ENCODE data around the gene RND1. TPM values are rescaled to one million over a fixed set of nuclear protein-coding genes. Genes with fewer than 3 reads are reported as not detected.
"Not testable (repeated sequence)": the region's sequence is repeated elsewhere in the genome, so short reads cannot be mapped to it uniquely, and the experiment has no call there.

RND1 gene
- total RNA-seq: 1 to 10 TPM; 1.1 to 5.4 (median 3.3) TPM

DNA sequence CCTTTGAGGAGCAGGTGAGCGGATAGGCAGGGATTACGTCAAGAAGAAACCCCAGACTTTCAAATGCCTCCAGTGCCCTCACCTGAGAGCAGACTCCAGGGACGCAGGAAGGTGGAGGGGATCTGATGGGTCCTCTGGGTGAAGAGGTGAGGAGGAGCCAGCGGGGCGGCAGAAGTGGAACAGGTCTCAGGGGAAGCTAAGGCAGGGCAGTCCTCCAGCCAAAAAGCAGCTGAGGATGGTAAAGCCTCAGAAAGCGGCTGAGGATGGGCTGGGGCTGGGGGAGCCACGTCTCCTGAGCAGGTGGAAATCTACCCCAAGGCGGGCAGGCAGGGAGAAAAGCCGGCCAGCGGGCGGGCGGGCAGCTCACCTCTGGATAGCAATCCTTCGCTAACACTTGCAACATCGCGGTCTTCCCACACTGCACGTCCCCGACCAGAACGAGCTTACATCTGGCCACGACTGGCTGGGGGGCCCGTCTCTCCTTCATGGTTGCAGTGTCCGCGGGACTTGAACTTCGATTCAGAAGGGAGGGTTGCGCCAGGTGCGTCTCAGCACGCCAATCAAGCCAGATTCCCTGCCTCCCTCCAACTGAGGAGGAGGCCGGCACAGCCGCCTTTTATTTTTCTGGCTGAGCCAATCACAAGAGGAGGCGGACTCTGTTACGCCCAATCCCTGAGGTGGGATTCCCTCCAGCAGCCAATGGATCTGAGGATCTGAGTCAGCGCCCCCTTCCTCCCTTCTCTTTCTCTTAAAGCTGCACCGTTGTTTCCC is at the start of gene RND1:
TSS of gene RND1 (minus strand) at position 590 of the 771 bp plus-strand sequence. CDS start at position 487, 103 bp downstream.
- intact Hi-C loops (cut with DNase I; ENCODE audit: low total_unique reads): no loop called here
- peaks cover 5 to 17% of the 10 kb centered on the region in 2 donors for H3K4me1 ChIP-seq
- H3K4me3 ChIP-seq: peak within 1 kb of the TSS; percentile 51 to 78 (median 67)
- no peaks in the 10 kb centered on the region for H3K36me3 ChIP-seq
- peak within 1 kb of the TSS; percentile 48 to 76 for H3K27ac ChIP-seq
- DNase-seq (ENCODE audit: low spot score in 2 of 2): peak; percentile 91
- TF ChIP-seq, protein P1, sequence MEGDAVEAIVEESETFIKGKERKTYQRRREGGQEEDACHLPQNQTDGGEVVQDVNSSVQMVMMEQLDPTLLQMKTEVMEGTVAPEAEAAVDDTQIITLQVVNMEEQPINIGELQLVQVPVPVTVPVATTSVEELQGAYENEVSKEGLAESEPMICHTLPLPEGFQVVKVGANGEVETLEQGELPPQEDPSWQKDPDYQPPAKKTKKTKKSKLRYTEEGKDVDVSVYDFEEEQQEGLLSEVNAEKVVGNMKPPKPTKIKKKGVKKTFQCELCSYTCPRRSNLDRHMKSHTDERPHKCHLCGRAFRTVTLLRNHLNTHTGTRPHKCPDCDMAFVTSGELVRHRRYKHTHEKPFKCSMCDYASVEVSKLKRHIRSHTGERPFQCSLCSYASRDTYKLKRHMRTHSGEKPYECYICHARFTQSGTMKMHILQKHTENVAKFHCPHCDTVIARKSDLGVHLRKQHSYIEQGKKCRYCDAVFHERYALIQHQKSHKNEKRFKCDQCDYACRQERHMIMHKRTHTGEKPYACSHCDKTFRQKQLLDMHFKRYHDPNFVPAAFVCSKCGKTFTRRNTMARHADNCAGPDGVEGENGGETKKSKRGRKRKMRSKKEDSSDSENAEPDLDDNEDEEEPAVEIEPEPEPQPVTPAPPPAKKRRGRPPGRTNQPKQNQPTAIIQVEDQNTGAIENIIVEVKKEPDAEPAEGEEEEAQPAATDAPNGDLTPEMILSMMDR (IDR thresholded peaks at IDR 0.05): no peak
- TF ChIP-seq POLR2A (IDR thresholded peaks at IDR 0.05): peak; percentile 91
- peak; percentile 86 to 94 (median 94) for TF ChIP-seq POLR2AphosphoS5 (IDR thresholded peaks at IDR 0.05)
- no peaks in the 10 kb centered on the region for H3K27me3 ChIP-seq
- H3K9me3 ChIP-seq: no peaks in the 10 kb centered on the region

DNA sequence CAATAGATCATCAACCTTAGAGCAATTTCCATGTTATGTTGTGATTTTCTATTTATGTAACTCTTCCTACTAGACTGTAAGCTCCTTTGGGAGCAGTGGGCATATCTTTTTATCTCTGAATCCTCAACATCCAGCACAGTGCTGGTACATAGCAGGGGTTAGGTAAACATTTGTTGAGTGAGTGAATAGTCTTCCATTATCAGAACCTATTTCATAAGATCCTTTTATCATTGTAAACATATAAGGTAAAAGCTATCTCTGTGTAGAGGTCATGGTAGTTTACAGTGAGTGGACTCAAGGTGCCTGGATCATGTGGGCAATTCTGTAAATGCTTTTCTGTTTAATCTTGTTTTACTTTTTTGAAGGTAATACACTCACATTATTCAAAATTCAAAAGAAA is 44.5 kb upstream of the RND1 start:
- Histone ChIP-seq H3K4me3 (no peak overlapping the region), H3K36me3 (no peaks in the 10 kb centered on the region), H3K27ac (no peak overlapping the region), H3K4me1 (no peaks in the 10 kb centered on the region), H3K9me3 (no peaks in the 10 kb centered on the region), H3K27me3 (no peaks in the 10 kb centered on the region)
- no peak for DNase-seq (ENCODE audit: low spot score in 2 of 2)
- no peak for TF ChIP-seq POLR2A (IDR thresholded peaks at IDR 0.05)
- TF ChIP-seq POLR2AphosphoS5 (IDR thresholded peaks at IDR 0.05): no peak
- TF ChIP-seq, protein P1 (IDR thresholded peaks at IDR 0.05): no peak
- intact Hi-C loops (cut with DNase I; ENCODE audit: low total_unique reads): no loop called here

DNA sequence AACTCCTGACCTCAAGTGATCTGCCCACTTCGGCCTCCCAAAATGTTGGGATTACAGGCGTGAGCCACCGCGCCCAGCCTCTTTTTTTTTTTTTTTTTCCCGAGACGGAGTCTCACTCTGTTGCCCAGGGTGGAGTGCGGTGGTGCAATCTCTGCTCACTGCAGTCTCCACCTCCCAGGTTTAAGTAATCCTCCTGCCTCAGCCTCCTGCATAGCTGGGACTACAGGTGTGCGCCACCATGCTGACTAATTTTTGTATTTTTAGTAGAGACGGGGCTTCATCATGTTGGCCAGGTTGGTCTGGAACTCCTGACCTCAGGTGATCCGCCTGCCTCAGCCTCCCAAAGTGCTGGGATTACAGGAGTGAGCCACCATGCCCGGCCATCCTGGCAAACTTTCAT is 44.0 kb upstream of the RND1 start:
- intact Hi-C loops (cut with DNase I; ENCODE audit: low total_unique reads); DNase-seq (ENCODE audit: low spot score in 2 of 2); H3K9me3 ChIP-seq; H3K27ac ChIP-seq; H3K4me3 ChIP-seq; H3K4me1 ChIP-seq; H3K36me3 ChIP-seq; H3K27me3 ChIP-seq: not testable (repeated sequence)

DNA sequence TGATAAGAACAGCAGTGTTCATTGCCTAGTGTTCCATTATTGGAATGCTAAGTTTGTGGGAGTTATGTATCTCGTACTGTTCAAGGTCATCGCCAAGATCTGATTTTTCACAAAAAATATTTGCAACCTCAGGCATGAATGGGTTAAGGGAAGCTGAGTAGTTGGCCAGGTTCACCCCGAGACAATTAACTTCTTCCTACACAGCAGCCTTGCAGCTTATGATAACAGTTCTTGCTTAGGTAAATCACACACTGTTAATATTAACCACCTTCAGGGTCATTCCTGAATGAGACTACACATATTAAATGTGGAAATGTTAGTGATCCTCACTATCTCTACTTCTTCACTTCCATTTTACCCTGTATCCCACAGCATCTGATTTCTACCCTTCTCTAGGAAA is 41.6 kb upstream of the RND1 start:
- Histone ChIP-seq H3K9me3 (no peaks in the 10 kb centered on the region), H3K36me3 (no peaks in the 10 kb centered on the region), H3K4me1 (no peaks in the 10 kb centered on the region), H3K4me3 (no peak overlapping the region), H3K27ac (no peak overlapping the region), H3K27me3 (no peaks in the 10 kb centered on the region)
- intact Hi-C loops (cut with DNase I; ENCODE audit: low total_unique reads): no loop called here
- no peak for DNase-seq (ENCODE audit: low spot score in 2 of 2)
- no peak for TF ChIP-seq POLR2A (IDR thresholded peaks at IDR 0.05)
- TF ChIP-seq, protein P1 (IDR thresholded peaks at IDR 0.05): no peak
- TF ChIP-seq POLR2AphosphoS5 (IDR thresholded peaks at IDR 0.05): no peak

DNA sequence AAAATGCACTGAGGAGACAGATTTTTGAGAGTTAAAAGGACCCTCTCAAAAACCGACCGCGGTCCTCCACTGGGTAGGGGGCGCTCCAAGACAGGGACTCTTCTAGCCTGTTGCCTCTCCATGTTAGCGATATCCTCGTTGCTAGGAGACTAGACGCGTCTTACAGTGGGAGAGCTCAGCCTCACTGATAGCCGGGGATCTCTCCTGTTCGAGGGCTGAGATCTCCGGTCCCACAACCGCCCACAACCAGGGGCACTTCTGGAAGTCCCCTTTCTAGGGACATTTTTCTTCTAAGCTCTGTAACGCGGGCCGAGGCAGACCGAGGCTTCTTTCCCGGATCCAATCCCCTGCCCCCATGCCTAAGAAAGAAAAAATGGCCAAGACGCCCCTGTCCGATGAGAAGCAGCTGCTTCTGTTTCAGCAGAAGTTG is 38.3 kb upstream of the RND1 start:
- TF ChIP-seq, protein P1 (IDR thresholded peaks at IDR 0.05): peak in 2 of 3 donors; percentile 23 to 31
- TF ChIP-seq POLR2A (IDR thresholded peaks at IDR 0.05) (no peak), POLR2AphosphoS5 (IDR thresholded peaks at IDR 0.05) (no peak)
- Histone ChIP-seq H3K4me3 (peak overlapping the region; percentile 37 to 62 (median 50)), H3K27ac (no peak overlapping the region), H3K4me1 (no peaks in the 10 kb centered on the region), H3K9me3 (no peaks in the 10 kb centered on the region), H3K27me3 (no peaks in the 10 kb centered on the region), H3K36me3 (no peaks in the 10 kb centered on the region)
- intact Hi-C loops (cut with DNase I; ENCODE audit: low total_unique reads): no loop called here
- DNase-seq (ENCODE audit: low spot score in 2 of 2): peak; percentile 60 to 65

All from breast epithelium (tissue), 4 donors.